Gastrocnemius medialis (tissue), 4 donors: ENCODE data around the gene MBOAT7. TPM values are rescaled to one million over a fixed set of nuclear protein-coding genes. Genes with fewer than 3 reads are reported as not detected.

Experiments
- ATAC-seq, 2 donors: fragments of 150-250 bp; one replicate each; pipeline ENCODE4 v1.9.1; 2016
- DNase-seq, 2 donors: peaks; one replicate each; pipeline ENCODE4 v3.0.0-alpha.2; 2019
- H3K27ac ChIP-seq, 4 donors: fragments of 200-600 bp; sonication (generic); 1 replicate in 1 of 4; 2 replicates in 3 of 4; pipeline ENCODE4 v1.5.1; 2016 to 2018; ENCODE audit warnings: mild to moderate bottlenecking in 2 of 4, moderate library complexity in 1 of 4
- H3K27me3 ChIP-seq, 3 donors: fragments of 200-600 bp; sonication (generic) in 2 of 3; 1 replicate in 1 of 3; 2 replicates in 2 of 3; pipeline versions ENCODE4 v1.5.1 to v1.6.0; 2016 to 2019; ENCODE audit warnings: mild to moderate bottlenecking in 1 of 3, moderate library complexity in 1 of 3
- H3K36me3 ChIP-seq, 2 donors: fragments of 200-600 bp; sonication (generic) in 1 of 2; one replicate each; pipeline ENCODE4 v1.5.1; 2017 to 2018
- H3K4me1 ChIP-seq, 2 donors: fragments of 200-600 bp; sonication (generic) in 1 of 2; one replicate each; pipeline ENCODE4 v1.5.1; 2016 to 2017; ENCODE audit warnings: mild to moderate bottlenecking in 2 of 2
- H3K4me3 ChIP-seq, 4 donors: fragments of 200-600 bp; sonication (generic) in 3 of 4; 1 replicate in 1 of 4; 2 replicates in 3 of 4; pipeline ENCODE4 v1.5.1; 2016 to 2019; ENCODE audit warnings: mild to moderate bottlenecking in 2 of 4
- H3K9me3 ChIP-seq, 3 donors: fragments of 200-600 bp; sonication (generic) in 2 of 3; 1 replicate in 1 of 3; 2 replicates in 2 of 3; pipeline ENCODE4 v1.5.1; 2016 to 2019
- CTCF ChIP-seq, 5 experiments: fragments of 450-650 bp in 3 of 5; fragments of 200-600 bp in 2 of 5; sonication (generic) in 2 of 5; IDR thresholded peaks in 4 of 5; conservative IDR thresholded peaks in 1 of 5; 1 replicate in 4 of 5; 2 replicates in 1 of 5; pipeline ENCODE4 v1.5.1; 2016 to 2019; ENCODE audit warnings: antibody characterized with exemption in 5 of 5, mild to moderate bottlenecking in 3 of 5, moderate library complexity in 3 of 5
- POLR2A ChIP-seq, 2 donors: fragments of 450-650 bp; IDR thresholded peaks; one replicate each; pipeline ENCODE4 v1.6.1; 2017; ENCODE audit warnings: antibody characterized with exemption in 2 of 2, mild to moderate bottlenecking in 2 of 2, moderate library complexity in 2 of 2
- in situ Hi-C, 4 donors: fragments of 200-750 bp; cut with MboI; loops; one replicate each; pipeline versions ENCODE4 v1.15.0 to v1.8.0; 2017; ENCODE audit warnings: low sequenced_read_pairs in 4 of 4
- intact Hi-C: fragments of 100-400 bp; cut with DNase I; formaldehyde crosslinking; loops from one replicate; pipeline ENCODE4 v1.15.1; 2023; ENCODE audit warnings: low total_unique reads
- total RNA-seq, 4 donors: library from RNA; depleted of rRNA; stranded (reverse); fragments of >200 nt; gene quantifications; one replicate each; pipeline versions ENCODE4 v1.1.0 to v1.2.3, GENCODE V29; 2016

Gene MBOAT7
- total RNA-seq, 4 donors from 2014 or later, result 11.6 to 36.4 (median 19.3) TPM

GRCh38 chr19:54159352-54160181, 29.8 kb downstream of the MBOAT7 start, which contains the start of gene LENG1:
LENG1 (minus strand) TSS chr19:54159721; CDS start chr19:54159695, 26 bp downstream.
- ATAC-seq (peak; percentile 96 to 98), DNase-seq (peak; percentile 100)
- H3K4me1 ChIP-seq, result peaks cover 23 to 38% of the 10 kb centered on the region in 2 donors
- peaks cover 0 to 36% of the 10 kb centered on the region in 2 donors for H3K36me3 ChIP-seq
- intact Hi-C loops, result loop anchor here (1.0 to 10.0 kb wide), 5 partner anchors 22 to 305 kb away; partner anchors contain the start of genes CNOT3, LENG9, MBOAT7 and NDUFA3
- peak within 1 kb of the TSS; percentile 93 to 98 (median 96) for H3K27ac ChIP-seq
- H3K4me3 ChIP-seq, result peak within 1 kb of the TSS; percentile 78 to 87 (median 84)
- in situ Hi-C loops, result loop anchor here in 1 of 4 donors (5.0 kb wide), 1 partner anchor 73 kb away; no protein-coding TSS in a partner anchor
- H3K9me3 ChIP-seq, result no peaks in the 10 kb centered on the region
- H3K27me3 ChIP-seq, result peaks cover 3 to 8% (median 3%) of the 10 kb centered on the region in 3 donors
- peak; percentile 68 to 80 for TF ChIP-seq POLR2A (IDR thresholded peaks at IDR 0.05)
- peak in 4 of 5 experiments; percentile 31 to 43 (median 37) for TF ChIP-seq CTCF (IDR thresholded peaks at IDR 0.05 in 4 of 5, conservative IDR thresholded peaks at IDR 0.05 in 1 of 5)

- in situ Hi-C loops (no loop called here), intact Hi-C loops (loop anchor here (1.0 to 2.0 kb wide), 4 partner anchors 19 to 56 kb away; partner anchors contain the start of genes CNOT3, MBOAT7 and NDUFA3)
- H3K27me3 ChIP-seq, result peaks cover 0 to 3% (median 0%) of the 10 kb centered on the region in 3 donors
- peaks cover 0 to 43% of the 10 kb centered on the region in 2 donors for H3K36me3 ChIP-seq
- no peaks in the 10 kb centered on the region for H3K9me3 ChIP-seq
- ATAC-seq, result no peak
- TF ChIP-seq CTCF (IDR thresholded peaks at IDR 0.05 in 4 of 5, conservative IDR thresholded peaks at IDR 0.05 in 1 of 5), result no peak
- TF ChIP-seq POLR2A (IDR thresholded peaks at IDR 0.05), result no peak
- peaks cover 23 to 36% of the 10 kb centered on the region in 2 donors for H3K4me1 ChIP-seq
- H3K4me3 ChIP-seq, result peak overlapping the region; percentile 62 to 86 (median 80)
- H3K27ac ChIP-seq, result peak overlapping the region; percentile 93 to 98 (median 96)
- DNase-seq, result no peak
These were observed 30.5 kb downstream of the MBOAT7 start for GRCh38 chr19:54158812-54159351.

- TF ChIP-seq CTCF (IDR thresholded peaks at IDR 0.05 in 4 of 5, conservative IDR thresholded peaks at IDR 0.05 in 1 of 5) (no peak), POLR2A (IDR thresholded peaks at IDR 0.05) (no peak)
- Histone ChIP-seq H3K4me1 (peaks cover 19 to 28% of the 10 kb centered on the region in 2 donors), H3K36me3 (peaks cover 0 to 62% of the 10 kb centered on the region in 2 donors), H3K9me3 (no peaks in the 10 kb centered on the region), H3K4me3 (no peak overlapping the region), H3K27me3 (no peaks in the 10 kb centered on the region), H3K27ac (no peak overlapping the region)
- DNase-seq (no peak), ATAC-seq (no peak)
- intact Hi-C loops, result no loop called here
- in situ Hi-C loops, result no loop called here
These were observed 32.4 kb downstream of the MBOAT7 start for GRCh38 chr19:54156953-54157352.

- in situ Hi-C loops, result no loop called here
- no peak for ATAC-seq
These were observed 32.9 kb downstream of the MBOAT7 start for GRCh38 chr19:54156490-54156889.

More at GRCh38 chr19:54156490-54156889, 32.9 kb downstream of the MBOAT7 start:
- Histone ChIP-seq H3K4me3 (no peak overlapping the region), H3K27ac (no peak overlapping the region), H3K27me3 (no peaks in the 10 kb centered on the region), H3K36me3 (peaks cover 0 to 67% of the 10 kb centered on the region in 2 donors), H3K9me3 (no peaks in the 10 kb centered on the region), H3K4me1 (peaks cover 19 to 24% of the 10 kb centered on the region in 2 donors)
- DNase-seq, result no peak
- no peak for TF ChIP-seq POLR2A (IDR thresholded peaks at IDR 0.05)
- no peak for TF ChIP-seq CTCF (IDR thresholded peaks at IDR 0.05 in 4 of 5, conservative IDR thresholded peaks at IDR 0.05 in 1 of 5)
- intact Hi-C loops, result no loop called here
